Amygdala (tissue), 56 donors: ENCODE results near the gene SLF2.
A peak's percentile ranks its signal among the peaks of the same experiment; 100 is the strongest.

Experiments
- DNase-seq, 56 donors: peaks; one replicate each; lab custom pipeline; 2025; lab: John Stamatoyannopoulos, UW

The SLF2 gene

GRCh38 chr10:100912605-100913469 is at the start of gene SLF2:
TSS of gene SLF2 (plus strand) at chr10:100912963. CDS start at chr10:100913111, 148 bp downstream.
- DNase-seq, result peak; percentile 49 to 99 (median 97)

GRCh38 chr10:100863433-100863832 is 49.3 kb upstream of the SLF2 start:
- DNase-seq, result no peak

GRCh38 chr10:100864036-100864885 is 48.5 kb upstream of the SLF2 start:
- no peak for DNase-seq

GRCh38 chr10:100864978-100865377 is 47.8 kb upstream of the SLF2 start:
- DNase-seq, result peak in 1 of 56 donors; percentile 14

- DNase-seq, result no peak
These were observed 46.8 kb upstream of the SLF2 start for GRCh38 chr10:100866010-100866409.

GRCh38 chr10:100866575-100867098 is 46.1 kb upstream of the SLF2 start:
- no peak for DNase-seq

GRCh38 chr10:100867261-100867963 is 45.4 kb upstream of the SLF2 start:
- DNase-seq, result no peak

GRCh38 chr10:100868382-100868781 is 44.4 kb upstream of the SLF2 start:
- no peak for DNase-seq

GRCh38 chr10:100869399-100869798 is 43.4 kb upstream of the SLF2 start:
- DNase-seq, result no peak

GRCh38 chr10:100872034-100872791 is 40.5 kb upstream of the SLF2 start:
- DNase-seq, result peak in 9 of 56 donors; percentile 2 to 37 (median 14)

- no peak for DNase-seq
These were observed 39.5 kb upstream of the SLF2 start for GRCh38 chr10:100873146-100873826.

- no peak for DNase-seq
These were observed 38.9 kb upstream of the SLF2 start for GRCh38 chr10:100873827-100874326.

- no peak for DNase-seq
These were observed 37.9 kb upstream of the SLF2 start for GRCh38 chr10:100874702-100875483.

- no peak for DNase-seq
These were observed 37.1 kb upstream of the SLF2 start for GRCh38 chr10:100875484-100876166.

GRCh38 chr10:100876585-100877460 is 35.9 kb upstream of the SLF2 start:
- no peak for DNase-seq

- DNase-seq, result no peak
These were observed 35.3 kb upstream of the SLF2 start for GRCh38 chr10:100877461-100877850.
